Lung (tissue), 5 donors: Measurements from ENCODE around the gene PARPBP. TPM values are rescaled to one million over a fixed set of nuclear protein-coding genes. Genes with fewer than 3 reads are reported as not detected.

Source experiments
- polyA plus RNA-seq, 2 donors: library from polyadenylated mRNA; stranded (reverse); fragments of 200-250 nt; gene quantifications; one replicate each; pipeline ENCODE4 v1.2.1, GENCODE V29; 2013
- small RNA-seq: library from RNA; depleted of rRNA; stranded (forward); fragments of <200 nt; gene quantifications from one replicate; pipeline ENCODE3, GENCODE V24; 2014; ENCODE audit warnings: low replicate concordance
- total RNA-seq, 2 donors: library from RNA; depleted of rRNA in 1 of 2; stranded (reverse); fragments of >200 nt in 1 of 2; gene quantifications; one replicate each; pipeline ENCODE4 v1.2.1, GENCODE V29; 2014 to 2021
- donor health status: Bipolar disorder and iron deficiency.
- donor health status: healthy.
- donor health status: DM: yes; HTN: yes; CAD: no.

PARPBP gene
- total and polyA plus RNA-seq, 4 donors, result 1.2 to 6.1 (median 1.6) TPM

Small RNA genes lying within 50 kb of the gene (small RNA-seq; reads per million reads assigned to genes)
- not detected for gene RN7SL793P

Other genes with a start within 250 kb of the PARPBP start
- gene DRAM1, start 242.6 kb upstream of the PARPBP start, total RNA-seq, result 10 to 100 TPM; 68.5 to 80.9 TPM
- 10 to 100 TPM; 64.5 to 95.2 TPM for gene DRAM1, start 242.6 kb upstream of the PARPBP start, polyA plus RNA-seq
- 10 to 100 TPM; 28.0 to 53.3 TPM for gene WASHC3, start 58.2 kb upstream of the PARPBP start, total RNA-seq
- 10 to 100 TPM; 37.4 to 52.9 TPM for gene WASHC3, start 58.2 kb upstream of the PARPBP start, polyA plus RNA-seq
- 10 to 100 TPM; 17.1 to 21.8 TPM for gene NUP37, start 69 bp upstream of the PARPBP start, total RNA-seq
- gene NUP37, start 69 bp upstream of the PARPBP start, polyA plus RNA-seq, result 10 to 100 TPM; 14.0 to 23.3 TPM
- gene PMCH, start 77.7 kb downstream of the PARPBP start, total RNA-seq, result not detected
- under 1 TPM; 0.16 to 0.29 TPM for gene PMCH, start 77.7 kb downstream of the PARPBP start, polyA plus RNA-seq